GM13976 (cell line): Measurements from ENCODE around the gene ABR.

Source experiments
- DNase-seq: peaks from one replicate; pipeline ENCODE4 v3.0.0; 2012; ENCODE audit warnings: low spot score
- CTCF ChIP-seq: IDR thresholded peaks from 2 replicates; pipeline ENCODE4 v1.5.1; 2012; ENCODE audit warnings: borderline replicate concordance, mild to moderate bottlenecking; ENCODE audit not compliant: insufficient read depth; ENCODE audit errors: extremely low read depth, missing control alignments, control extremely low read depth
- in situ Hi-C: fragments of 300-500 bp; cut with MboI; formaldehyde crosslinking; loops from one replicate; pipeline ENCODE4 v1.12.0; 2022; ENCODE audit warnings: low sequenced_read_pairs, mixed read lengths, inconsistent platforms; ENCODE audit not compliant: unreplicated experiment

ABR gene

GRCh38 chr17:1216217-1217088, 36.7 kb upstream of the ABR start:
- in situ Hi-C loops: no loop called here
- no peak for TF ChIP-seq CTCF
- peak; percentile 54 for DNase-seq

GRCh38 chr17:1212946-1213345, 33.2 kb upstream of the ABR start:
- TF ChIP-seq CTCF: no peak
- no peak for DNase-seq
- in situ Hi-C loops: no loop called here

- in situ Hi-C loops: no loop called here
- no peak for DNase-seq
- TF ChIP-seq CTCF: no peak
Measured at GRCh38 chr17:1211287-1211686, 31.5 kb upstream of the ABR start.

DNA sequence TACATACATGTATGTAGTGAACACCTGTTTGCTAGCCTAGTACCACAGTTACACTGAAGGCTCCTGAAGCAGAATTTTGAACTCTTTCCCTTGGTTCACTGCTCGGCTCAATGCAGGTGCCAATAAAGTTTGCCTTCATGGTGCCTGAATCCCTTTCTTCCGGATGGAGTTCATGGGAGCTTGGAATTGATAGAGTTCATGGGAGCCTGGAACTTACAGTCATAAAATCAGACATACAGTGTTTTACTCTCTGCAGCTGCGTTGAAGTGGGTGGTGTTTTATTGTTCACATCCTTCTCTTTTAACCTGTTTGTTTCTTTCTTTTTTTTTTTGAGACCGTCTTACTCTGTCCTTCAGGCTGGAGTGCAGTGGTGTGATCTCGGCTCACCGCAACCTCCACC, 29.2 kb upstream of the ABR start:
- in situ Hi-C loops: no loop called here
- no peak for TF ChIP-seq CTCF
- DNase-seq: no peak

- in situ Hi-C loops: no loop called here
- DNase-seq: no peak
- no peak for TF ChIP-seq CTCF
Measured at GRCh38 chr17:1206026-1206777, 26.4 kb upstream of the ABR start.

DNA sequence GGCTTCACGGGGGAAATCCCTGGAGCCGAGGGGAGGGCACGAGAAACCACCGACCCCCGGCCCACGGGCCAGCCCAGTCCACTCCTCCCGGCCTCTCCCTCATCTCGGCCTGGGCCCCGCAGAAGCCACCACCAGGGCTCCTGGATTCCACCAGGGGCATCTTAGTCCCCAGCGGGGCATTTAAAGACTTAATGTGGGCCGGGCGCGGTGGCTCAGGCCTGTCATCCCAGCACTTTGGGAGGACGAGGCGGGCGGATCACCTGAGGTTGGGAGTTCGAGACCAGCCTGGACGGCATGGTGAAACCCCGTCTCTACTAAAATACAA, 24.1 kb upstream of the ABR start:
- in situ Hi-C loops: no loop called here
- no peak for TF ChIP-seq CTCF
- DNase-seq: no peak
